ENCODE data around the gene QSER1.
"Not testable (repeated sequence)": the region's sequence is repeated elsewhere in the genome, so short reads cannot be mapped to it uniquely, and the experiment has no call there.

The QSER1 gene

DNA sequence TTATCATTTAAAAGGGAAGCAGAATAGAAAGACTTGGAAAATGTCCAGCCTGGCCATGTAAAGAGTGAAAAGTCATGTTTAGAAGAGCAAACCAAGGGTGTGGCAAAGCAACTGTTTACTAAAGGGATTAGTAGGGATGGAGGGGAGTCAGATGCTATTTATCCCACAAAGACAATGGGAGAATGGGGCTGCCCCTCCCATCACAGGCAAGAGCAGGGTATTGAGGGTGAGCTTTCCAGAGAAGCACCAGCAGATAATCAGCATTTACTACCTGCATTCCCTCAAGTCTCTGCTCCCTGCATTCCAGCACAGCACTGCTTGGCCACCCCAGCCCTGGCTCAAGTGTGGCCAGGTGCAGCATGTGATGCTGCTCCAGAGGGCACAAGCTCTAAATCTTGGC, 18.5 kb upstream of the QSER1 start:
- H3K36me3 ChIP-seq (ENCODE audit: insufficient read depth, low read depth, low read length): no peaks in the 10 kb centered on the region

DNA sequence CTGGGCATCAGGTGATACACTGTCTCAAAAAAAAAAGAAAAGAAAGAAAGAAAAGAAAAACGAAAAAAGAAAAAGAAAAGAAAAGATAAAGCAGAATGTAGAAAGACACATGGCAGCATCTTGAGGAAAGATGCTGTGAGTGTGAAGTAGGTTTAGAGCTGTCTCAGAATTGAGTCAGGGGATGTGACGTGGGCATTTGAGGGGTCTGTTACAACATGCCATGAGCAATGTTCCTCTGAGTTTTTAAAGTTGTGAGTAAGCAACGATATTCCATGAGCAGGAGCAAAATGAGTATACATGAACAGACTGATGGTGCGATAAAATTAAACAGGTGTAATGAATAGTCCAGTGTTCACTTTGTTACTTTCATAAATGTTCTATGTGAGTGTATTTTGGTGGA, 11.3 kb upstream of the QSER1 start:
- Histone ChIP-seq H3K27me3 (ENCODE audit: insufficient read depth, low read length) (no peaks in the 10 kb centered on the region), H3K9ac (ENCODE audit: low read depth, low read length) (no peak overlapping the region), H3K9me3 (ENCODE audit: insufficient read depth, low read depth, low read length) (peaks cover 4% of the 10 kb centered on the region; the same call in 1 of the 2 replicates)

More for the DNA sequence above, 18.5 kb upstream of the QSER1 start:
- Histone ChIP-seq H3K27ac (ENCODE audit: low read length) (no peak overlapping the region), H3K9ac (ENCODE audit: low read depth, low read length) (no peak overlapping the region), H3K4me1 (ENCODE audit: insufficient read depth, low read length) (no peaks in the 10 kb centered on the region), H3K9me3 (ENCODE audit: insufficient read depth, low read depth, low read length) (no peaks in the 10 kb centered on the region), H3K27me3 (ENCODE audit: insufficient read depth, low read length) (no peaks in the 10 kb centered on the region), H3K4me3 (ENCODE audit: low read length) (no peak overlapping the region)

DNA sequence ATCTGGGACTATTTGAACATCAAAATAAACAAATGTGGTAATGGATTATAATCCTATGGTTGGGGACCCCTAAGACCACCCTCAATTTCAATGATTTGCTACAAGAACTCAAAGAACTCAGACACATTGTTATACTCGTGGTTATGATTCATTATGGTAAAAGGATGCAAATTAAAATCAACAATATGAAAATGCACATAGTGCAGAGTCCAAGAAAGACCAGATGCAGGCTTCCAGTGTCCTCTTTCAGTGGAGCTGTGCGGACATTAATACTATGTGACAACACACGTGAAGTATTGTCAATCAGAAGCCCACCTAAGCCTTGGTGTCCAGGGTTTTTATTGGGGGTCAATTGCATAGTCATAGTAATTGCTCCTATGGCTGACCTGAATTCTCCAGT, 9.2 kb upstream of the QSER1 start:
- Histone ChIP-seq H3K4me3 (ENCODE audit: low read length) (no peak overlapping the region), H3K4me1 (ENCODE audit: insufficient read depth, low read length) (peaks cover 2% of the 10 kb centered on the region; the same call in 1 of the 2 replicates), H3K27ac (ENCODE audit: low read length) (no peak overlapping the region)

More for the DNA sequence above, 11.3 kb upstream of the QSER1 start:
- Histone ChIP-seq H3K4me1 (ENCODE audit: insufficient read depth, low read length) (peaks cover 2% of the 10 kb centered on the region; the same call in 1 of the 2 replicates), H3K36me3 (ENCODE audit: insufficient read depth, low read depth, low read length) (no peaks in the 10 kb centered on the region), H3K27ac (ENCODE audit: low read length) (no peak overlapping the region), H3K4me3 (ENCODE audit: low read length) (no peak overlapping the region)

DNA sequence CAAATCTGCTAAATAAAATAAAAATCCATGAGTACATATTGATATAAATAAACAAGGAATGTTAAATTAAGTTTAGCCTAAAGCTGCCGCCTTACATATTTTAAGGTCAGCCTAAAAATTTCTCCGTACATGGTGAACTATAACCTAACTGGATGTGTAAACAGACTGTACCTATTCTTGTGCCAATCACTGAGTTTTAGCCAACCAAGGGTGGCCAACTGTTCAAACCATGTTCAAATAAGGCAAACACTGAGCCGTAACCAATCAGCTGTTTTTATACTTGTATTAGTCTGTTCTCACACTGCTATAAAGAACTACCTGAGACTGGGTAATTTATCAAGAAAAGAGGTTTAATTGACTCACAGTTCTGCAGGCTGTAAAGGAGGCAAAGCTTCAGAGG, 8.6 kb upstream of the QSER1 start:
- Histone ChIP-seq H3K9ac (ENCODE audit: low read depth, low read length) (no peak overlapping the region), H3K27ac (ENCODE audit: low read length) (no peak overlapping the region), H3K9me3 (ENCODE audit: insufficient read depth, low read depth, low read length) (peaks cover 4% of the 10 kb centered on the region; the same call in 1 of the 2 replicates), H3K36me3 (ENCODE audit: insufficient read depth, low read depth, low read length) (no peaks in the 10 kb centered on the region), H3K4me1 (ENCODE audit: insufficient read depth, low read length) (peaks cover 2% of the 10 kb centered on the region; the same call in 1 of the 2 replicates), H3K4me3 (ENCODE audit: low read length) (no peak overlapping the region), H3K27me3 (ENCODE audit: insufficient read depth, low read length) (no peaks in the 10 kb centered on the region)

More for the DNA sequence above, 9.2 kb upstream of the QSER1 start:
- Histone ChIP-seq H3K36me3 (ENCODE audit: insufficient read depth, low read depth, low read length) (no peaks in the 10 kb centered on the region), H3K27me3 (ENCODE audit: insufficient read depth, low read length) (no peaks in the 10 kb centered on the region), H3K9me3 (ENCODE audit: insufficient read depth, low read depth, low read length) (peaks cover 4% of the 10 kb centered on the region; the same call in 1 of the 2 replicates), H3K9ac (ENCODE audit: low read depth, low read length) (no peak overlapping the region)

DNA sequence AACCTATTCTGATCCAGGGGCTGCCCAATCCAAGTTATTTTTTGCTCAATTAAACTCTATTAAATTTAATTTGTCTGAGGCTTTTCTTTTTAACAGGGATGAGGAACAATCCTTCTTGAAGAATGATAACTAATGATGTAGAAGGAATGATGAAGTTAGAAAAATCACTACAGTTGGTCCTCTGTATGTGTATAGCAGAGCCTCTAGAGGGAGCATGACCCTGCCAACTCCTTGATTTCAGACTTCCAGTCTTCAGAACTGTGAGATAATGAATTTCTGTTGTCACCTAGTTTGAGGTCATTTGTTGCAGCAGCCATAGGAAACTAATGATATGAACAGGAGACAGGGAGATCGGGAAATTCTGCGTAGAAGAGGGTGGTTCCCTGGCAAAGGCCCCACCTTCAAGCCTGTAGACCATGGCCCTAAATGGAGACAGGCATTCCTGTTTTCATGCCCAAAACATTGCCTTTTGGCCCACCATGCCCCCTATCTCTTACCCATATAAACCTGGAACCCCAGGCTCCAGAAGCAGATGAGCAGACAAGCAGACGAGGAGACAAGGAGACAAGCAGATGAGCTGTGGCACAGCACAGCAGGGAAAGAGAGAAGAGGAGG, 7.7 kb upstream of the QSER1 start:
- Histone ChIP-seq H3K4me3 (ENCODE audit: low read length) (no peak overlapping the region), H3K9me3 (ENCODE audit: insufficient read depth, low read depth, low read length) (peaks cover 4% of the 10 kb centered on the region; the same call in 1 of the 2 replicates), H3K27me3 (ENCODE audit: insufficient read depth, low read length) (no peaks in the 10 kb centered on the region), H3K36me3 (ENCODE audit: insufficient read depth, low read depth, low read length) (no peaks in the 10 kb centered on the region), H3K4me1 (ENCODE audit: insufficient read depth, low read length) (peaks cover 2% of the 10 kb centered on the region; the same call in 1 of the 2 replicates), H3K27ac (ENCODE audit: low read length) (no peak overlapping the region), H3K9ac (ENCODE audit: low read depth, low read length) (no peak overlapping the region)

DNA sequence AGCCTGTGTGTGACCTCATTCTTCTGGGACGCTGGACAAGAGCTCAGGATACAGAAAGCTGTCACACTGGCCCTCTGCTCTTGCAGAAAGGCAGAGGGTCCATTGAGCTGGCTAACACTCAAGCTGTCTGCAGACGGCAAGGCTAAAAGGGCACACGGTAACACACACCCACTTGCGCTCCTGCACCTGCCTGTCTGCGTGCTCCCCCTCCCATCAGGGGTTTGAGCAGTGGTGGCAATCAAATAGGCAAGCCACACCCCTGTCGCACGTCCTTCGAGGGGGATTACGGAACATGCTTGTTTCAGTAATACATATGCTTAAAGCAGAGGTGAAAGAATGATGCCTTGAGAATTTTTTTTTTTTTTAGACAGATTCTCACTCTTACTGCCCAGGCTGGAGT, 7.1 kb upstream of the QSER1 start:
- H3K4me3 ChIP-seq (ENCODE audit: low read length): no peak overlapping the region
- H3K4me1 ChIP-seq (ENCODE audit: insufficient read depth, low read length): peaks cover 5% of the 10 kb centered on the region; the same call in 1 of the 2 replicates
- H3K9ac ChIP-seq (ENCODE audit: low read depth, low read length): no peak overlapping the region
- H3K27ac ChIP-seq (ENCODE audit: low read length): no peak overlapping the region
- no peaks in the 10 kb centered on the region for H3K36me3 ChIP-seq (ENCODE audit: insufficient read depth, low read depth, low read length)
- H3K27me3 ChIP-seq (ENCODE audit: insufficient read depth, low read length): no peaks in the 10 kb centered on the region
- peaks cover 4% of the 10 kb centered on the region; the same call in 1 of the 2 replicates for H3K9me3 ChIP-seq (ENCODE audit: insufficient read depth, low read depth, low read length)

DNA sequence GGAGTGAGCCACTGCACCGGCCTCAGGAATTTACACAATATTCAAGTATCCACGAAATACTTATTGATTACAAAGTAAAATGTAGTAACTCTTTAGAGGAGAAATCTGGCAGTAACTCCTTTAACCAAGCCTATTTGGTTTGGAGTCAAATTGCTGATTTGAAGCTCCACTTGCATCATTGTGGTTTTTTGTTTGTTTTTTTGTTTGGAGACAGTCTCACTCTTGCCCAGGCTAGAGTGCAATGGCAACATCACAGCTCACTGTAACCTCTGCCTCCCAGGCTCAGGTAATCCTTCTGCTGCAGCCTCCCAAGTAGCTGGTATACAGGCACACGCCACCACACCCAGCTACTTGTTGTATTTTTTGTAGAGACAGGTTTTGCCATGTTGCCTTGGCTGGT, 6.4 kb upstream of the QSER1 start:
- H3K4me1 ChIP-seq (ENCODE audit: insufficient read depth, low read length): peaks cover 7% of the 10 kb centered on the region; the same call in 1 of the 2 replicates
- no peaks in the 10 kb centered on the region for H3K36me3 ChIP-seq (ENCODE audit: insufficient read depth, low read depth, low read length)
- H3K27me3 ChIP-seq (ENCODE audit: insufficient read depth, low read length): no peaks in the 10 kb centered on the region
- no peak overlapping the region for H3K4me3 ChIP-seq (ENCODE audit: low read length)
- H3K27ac ChIP-seq (ENCODE audit: low read length): no peak overlapping the region
- peaks cover 4% of the 10 kb centered on the region; the same call in 1 of the 2 replicates for H3K9me3 ChIP-seq (ENCODE audit: insufficient read depth, low read depth, low read length)
- H3K9ac ChIP-seq (ENCODE audit: low read depth, low read length): no peak overlapping the region

DNA sequence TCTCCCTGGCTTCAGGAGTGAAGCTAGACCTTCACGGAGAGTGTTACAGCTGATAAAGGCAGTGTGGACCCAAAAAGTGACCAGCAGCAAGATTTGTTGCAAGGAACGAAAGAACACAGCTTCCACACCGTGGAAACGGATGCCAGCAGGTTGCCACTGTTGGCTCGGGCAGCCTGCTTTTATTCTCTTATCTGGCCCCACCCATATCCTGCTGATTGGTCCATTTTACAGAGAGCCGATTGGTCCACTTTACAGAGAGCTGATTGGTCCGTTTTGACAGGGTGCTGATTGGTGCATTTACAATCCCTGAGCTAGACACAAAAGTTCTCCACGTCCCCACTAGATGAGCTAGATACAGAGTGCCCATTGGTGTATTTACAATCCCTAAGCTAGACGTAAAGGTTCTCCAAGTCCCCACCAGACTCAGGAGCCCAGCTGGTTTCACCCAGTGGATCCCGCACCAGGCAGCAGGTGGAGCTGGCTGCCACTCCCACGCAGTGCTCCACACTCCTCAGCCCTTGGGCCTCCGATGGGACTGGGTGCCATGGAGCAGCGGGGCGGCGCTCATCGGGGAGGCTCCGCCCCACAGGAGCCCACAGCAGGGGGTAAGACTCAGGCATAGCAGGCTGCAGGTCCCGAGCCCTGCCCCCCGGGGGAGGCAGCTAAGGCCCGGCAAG, 4.8 kb upstream of the QSER1 start:
- H3K4me3 ChIP-seq (ENCODE audit: low read length); H3K9ac ChIP-seq (ENCODE audit: low read depth, low read length); H3K36me3 ChIP-seq (ENCODE audit: insufficient read depth, low read depth, low read length); H3K9me3 ChIP-seq (ENCODE audit: insufficient read depth, low read depth, low read length); H3K4me1 ChIP-seq (ENCODE audit: insufficient read depth, low read length); H3K27me3 ChIP-seq (ENCODE audit: insufficient read depth, low read length); H3K27ac ChIP-seq (ENCODE audit: low read length): not testable (repeated sequence)

DNA sequence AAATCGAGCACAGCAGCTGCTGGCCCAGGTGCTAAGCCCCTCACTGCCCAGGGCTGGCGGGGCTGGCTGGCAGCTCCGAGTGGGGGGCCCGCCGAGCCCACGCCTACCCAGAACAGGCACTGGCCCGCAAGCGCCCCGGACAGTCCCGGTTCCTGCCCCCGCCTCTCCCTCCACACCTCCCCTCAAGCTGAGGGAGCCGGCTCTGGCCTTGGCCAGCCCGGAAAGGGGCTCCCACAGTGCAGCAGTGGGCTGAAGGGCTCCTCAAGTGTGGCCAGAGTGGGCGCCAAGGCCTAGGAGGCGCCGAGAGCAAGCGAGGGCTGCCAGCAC, 4.3 kb upstream of the QSER1 start:
- not testable (repeated sequence) for H3K27ac ChIP-seq (ENCODE audit: low read length); H3K4me3 ChIP-seq (ENCODE audit: low read length); H3K27me3 ChIP-seq (ENCODE audit: insufficient read depth, low read length); H3K9me3 ChIP-seq (ENCODE audit: insufficient read depth, low read depth, low read length); H3K4me1 ChIP-seq (ENCODE audit: insufficient read depth, low read length); H3K9ac ChIP-seq (ENCODE audit: low read depth, low read length); H3K36me3 ChIP-seq (ENCODE audit: insufficient read depth, low read depth, low read length)

DNA sequence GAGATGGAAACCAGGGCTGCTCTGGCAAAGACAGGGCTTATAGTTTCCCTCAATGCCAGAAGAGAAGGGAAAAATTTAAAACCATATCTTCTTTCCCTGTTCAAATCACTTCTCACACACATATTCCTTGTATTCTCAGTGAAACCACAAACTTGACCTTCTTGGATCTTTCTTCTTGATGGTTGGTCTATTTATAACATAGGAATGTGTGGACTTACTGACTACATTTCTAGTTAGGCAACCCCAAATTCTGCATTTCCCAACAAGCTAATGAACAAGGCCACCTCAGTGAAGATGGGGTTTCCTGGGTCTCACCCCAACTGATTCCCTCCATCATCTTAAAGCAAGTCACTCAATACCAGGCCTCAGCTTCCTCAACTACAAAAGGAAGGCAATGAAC, 3.8 kb upstream of the QSER1 start:
- Histone ChIP-seq H3K4me1 (ENCODE audit: insufficient read depth, low read length) (peaks cover 7% of the 10 kb centered on the region; the same call in 1 of the 2 replicates), H3K9ac (ENCODE audit: low read depth, low read length) (no peak overlapping the region), H3K27ac (ENCODE audit: low read length) (no peak overlapping the region), H3K36me3 (ENCODE audit: insufficient read depth, low read depth, low read length) (no peaks in the 10 kb centered on the region), H3K27me3 (ENCODE audit: insufficient read depth, low read length) (no peaks in the 10 kb centered on the region), H3K4me3 (ENCODE audit: low read length) (no peak overlapping the region), H3K9me3 (ENCODE audit: insufficient read depth, low read depth, low read length) (no peaks in the 10 kb centered on the region)

DNA sequence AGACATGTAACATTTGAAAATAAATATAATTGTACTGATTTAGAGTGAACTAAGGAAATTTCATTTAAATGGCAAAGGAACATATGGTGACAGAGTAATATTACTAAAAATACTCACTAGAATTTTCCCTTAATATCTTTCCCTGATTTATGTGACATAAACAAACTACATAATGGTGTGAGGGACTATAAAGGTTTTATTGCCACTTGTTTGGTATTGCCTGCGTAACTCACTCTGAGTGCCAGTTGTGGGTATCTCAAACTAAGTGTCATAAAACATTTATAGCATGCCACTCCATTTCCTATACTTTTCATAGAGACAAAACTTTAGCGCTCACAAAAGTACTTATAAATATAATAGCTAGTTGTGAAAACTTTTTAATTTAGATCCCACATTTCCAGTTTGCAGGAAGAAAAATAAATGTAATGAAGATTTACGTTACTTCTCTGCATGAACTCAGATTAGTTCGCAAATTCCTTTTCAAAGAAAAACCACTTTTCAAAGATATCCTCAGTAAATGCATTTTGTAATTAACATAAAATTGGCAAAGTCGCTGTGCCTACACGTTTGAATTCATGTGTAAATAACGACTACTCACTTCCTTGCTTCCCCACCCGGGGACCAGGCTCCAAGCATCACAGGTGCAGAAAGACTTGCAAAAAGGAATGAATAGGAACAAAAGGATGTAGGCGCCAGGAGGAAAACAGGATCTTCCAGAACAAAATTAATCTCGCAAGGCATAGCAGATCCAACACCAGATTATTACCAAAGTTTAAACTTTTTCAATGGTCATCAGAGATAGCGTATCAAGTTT, 1.6 kb upstream of the QSER1 start:
- H3K27ac ChIP-seq (ENCODE audit: low read length): peak overlapping the region; percentile 84
- H3K9me3 ChIP-seq (ENCODE audit: insufficient read depth, low read depth, low read length): no peaks in the 10 kb centered on the region
- peak overlapping the region; percentile 92 for H3K9ac ChIP-seq (ENCODE audit: low read depth, low read length)
- peaks cover 12% of the 10 kb centered on the region; the same call in 1 of the 2 replicates for H3K36me3 ChIP-seq (ENCODE audit: insufficient read depth, low read depth, low read length)
- H3K4me3 ChIP-seq (ENCODE audit: low read length): peak overlapping the region; percentile 77
- H3K27me3 ChIP-seq (ENCODE audit: insufficient read depth, low read length): no peaks in the 10 kb centered on the region
- peaks cover 13% of the 10 kb centered on the region for H3K4me1 ChIP-seq (ENCODE audit: insufficient read depth, low read length)
